GM12878 (cell line): ENCODE results near the gene SDHAF2.

ENCODE experiments used
- CTCF ChIP-seq, 3 experiments: IDR thresholded peaks in 2 of 3; conservative IDR thresholded peaks in 1 of 3; 2 replicates each; pipeline ENCODE4 v1.5.1; 2011; ENCODE audit warnings: low read depth in 3 of 3, low read length in 3 of 3, mild to moderate bottlenecking in 3 of 3, control low read depth in 2 of 3, moderate library complexity in 2 of 3, inconsistent platforms in 1 of 3, mixed read lengths in 1 of 3; ENCODE audit not compliant: control insufficient read depth in 2 of 3, insufficient read depth in 1 of 3; ENCODE audit errors: extremely low read depth in 1 of 3
- GABPA ChIP-seq: IDR thresholded peaks from 2 replicates; pipeline ENCODE4 v1.6.1; 2014; ENCODE audit warnings: antibody characterized with exemption, low read depth, mild to moderate bottlenecking, inconsistent platforms
- GATAD2B ChIP-seq: fragments of 450-650 bp; conservative IDR thresholded peaks from 2 replicates; pipeline ENCODE4 v1.6.1; 2017; ENCODE audit warnings: low read depth, mild to moderate bottlenecking, moderate library complexity
- IKZF2 ChIP-seq, 2 experiments: fragments of 450-650 bp; IDR thresholded peaks; 2 replicates each; pipeline ENCODE4 v1.6.1; 2017; ENCODE audit warnings: mild to moderate bottlenecking in 2 of 2, moderate library complexity in 2 of 2
- PAX8 ChIP-seq: fragments of 450-650 bp; IDR thresholded peaks from 2 replicates; pipeline ENCODE4 v1.6.1; 2017; ENCODE audit warnings: mild to moderate bottlenecking, moderate library complexity
- POLR2A ChIP-seq: IDR thresholded peaks from 2 replicates; pipeline ENCODE4 v1.6.1; 2011; ENCODE audit warnings: low read depth, mild to moderate bottlenecking, low read length
- SRF ChIP-seq, 2 experiments: IDR thresholded peaks; 2 replicates each; pipeline ENCODE4 v1.6.1; 2011; ENCODE audit warnings: low read depth in 2 of 2, low read length in 2 of 2, mild to moderate bottlenecking in 1 of 2, moderate library complexity in 1 of 2
- SUZ12 ChIP-seq: fragments of 200-600 bp; sonication (generic); IDR thresholded peaks from one replicate; pipeline ENCODE4 v1.6.1; 2018; ENCODE audit warnings: antibody characterized with exemption, mild to moderate bottlenecking; ENCODE audit not compliant: unreplicated experiment
- TAF1 ChIP-seq: IDR thresholded peaks from 2 replicates; pipeline ENCODE4 v1.6.1; 2011; ENCODE audit warnings: mild to moderate bottlenecking, low read depth, low read length, borderline replicate concordance
- TBL1XR1 ChIP-seq: IDR thresholded peaks from 2 replicates; pipeline ENCODE4 v1.6.1; 2012; ENCODE audit warnings: low read depth, low read length, improper control_type of control experiment
- ZBTB11 ChIP-seq: fragments of 450-650 bp; formaldehyde crosslinking; IDR thresholded peaks from 2 replicates; pipeline ENCODE4 v1.5.0; 2022; ENCODE audit warnings: mild to moderate bottlenecking, missing genetic modification characterization
- TF ChIP-seq, protein P1 (sequence below): fragments of 450-650 bp; IDR thresholded peaks from 2 replicates; pipeline ENCODE4 v1.6.1; 2016; ENCODE audit warnings: mild to moderate bottlenecking, moderate library complexity, borderline replicate concordance

DNA sequence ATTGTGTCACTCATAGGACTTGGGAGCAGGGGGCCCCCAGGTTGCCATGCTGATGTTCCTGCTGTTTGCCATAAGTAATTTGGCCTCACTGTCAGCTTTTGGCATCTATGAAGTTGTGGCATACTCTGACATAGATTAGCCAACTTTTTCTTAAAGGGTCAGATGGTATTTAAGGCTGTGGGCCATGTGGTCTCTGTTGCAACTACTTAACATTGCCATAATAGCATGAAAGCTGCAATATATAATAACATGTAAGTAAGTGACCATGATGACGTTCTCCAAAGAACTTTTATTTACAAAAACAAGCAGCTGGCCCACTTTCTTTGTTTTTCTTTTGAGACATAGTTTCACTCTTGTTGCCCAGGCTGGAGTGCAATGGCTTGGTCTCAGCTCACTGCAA is 39.8 kb upstream of the SDHAF2 start:
- TF ChIP-seq GABPA = no peak
- TF ChIP-seq CTCF (IDR thresholded peaks at IDR 0.05 in 2 of 3, conservative IDR thresholded peaks at IDR 0.05 in 1 of 3; ENCODE audit: control insufficient read depth in 2 of 3, extremely low read depth in 1 of 3, insufficient read depth in 1 of 3, low read depth in 3 of 3, low read length in 3 of 3) = no peak
- no peak for TF ChIP-seq IKZF2 (IDR thresholded peaks at IDR 0.05)
- TF ChIP-seq TAF1 = no peak
- no peak for TF ChIP-seq POLR2A
- TF ChIP-seq ZBTB11 (CRISPR knock-in tag) = no peak
- TF ChIP-seq, protein P1, sequence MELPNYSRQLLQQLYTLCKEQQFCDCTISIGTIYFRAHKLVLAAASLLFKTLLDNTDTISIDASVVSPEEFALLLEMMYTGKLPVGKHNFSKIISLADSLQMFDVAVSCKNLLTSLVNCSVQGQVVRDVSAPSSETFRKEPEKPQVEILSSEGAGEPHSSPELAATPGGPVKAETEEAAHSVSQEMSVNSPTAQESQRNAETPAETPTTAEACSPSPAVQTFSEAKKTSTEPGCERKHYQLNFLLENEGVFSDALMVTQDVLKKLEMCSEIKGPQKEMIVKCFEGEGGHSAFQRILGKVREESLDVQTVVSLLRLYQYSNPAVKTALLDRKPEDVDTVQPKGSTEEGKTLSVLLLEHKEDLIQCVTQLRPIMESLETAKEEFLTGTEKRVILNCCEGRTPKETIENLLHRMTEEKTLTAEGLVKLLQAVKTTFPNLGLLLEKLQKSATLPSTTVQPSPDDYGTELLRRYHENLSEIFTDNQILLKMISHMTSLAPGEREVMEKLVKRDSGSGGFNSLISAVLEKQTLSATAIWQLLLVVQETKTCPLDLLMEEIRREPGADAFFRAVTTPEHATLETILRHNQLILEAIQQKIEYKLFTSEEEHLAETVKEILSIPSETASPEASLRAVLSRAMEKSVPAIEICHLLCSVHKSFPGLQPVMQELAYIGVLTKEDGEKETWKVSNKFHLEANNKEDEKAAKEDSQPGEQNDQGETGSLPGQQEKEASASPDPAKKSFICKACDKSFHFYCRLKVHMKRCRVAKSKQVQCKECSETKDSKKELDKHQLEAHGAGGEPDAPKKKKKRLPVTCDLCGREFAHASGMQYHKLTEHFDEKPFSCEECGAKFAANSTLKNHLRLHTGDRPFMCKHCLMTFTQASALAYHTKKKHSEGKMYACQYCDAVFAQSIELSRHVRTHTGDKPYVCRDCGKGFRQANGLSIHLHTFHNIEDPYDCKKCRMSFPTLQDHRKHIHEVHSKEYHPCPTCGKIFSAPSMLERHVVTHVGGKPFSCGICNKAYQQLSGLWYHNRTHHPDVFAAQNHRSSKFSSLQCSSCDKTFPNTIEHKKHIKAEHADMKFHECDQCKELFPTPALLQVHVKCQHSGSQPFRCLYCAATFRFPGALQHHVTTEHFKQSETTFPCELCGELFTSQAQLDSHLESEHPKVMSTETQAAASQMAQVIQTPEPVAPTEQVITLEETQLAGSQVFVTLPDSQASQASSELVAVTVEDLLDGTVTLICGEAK = no peak
- TF ChIP-seq TBL1XR1 = no peak
- no peak for TF ChIP-seq PAX8
- TF ChIP-seq SUZ12 = no peak
- no peak for TF ChIP-seq SRF (IDR thresholded peaks at IDR 0.05; ENCODE audit: low read depth in 2 of 2, low read length in 2 of 2)
- TF ChIP-seq GATAD2B = no peak
